ENCODE data around the gene CHCHD6. TPM values are rescaled to one million over a fixed set of nuclear protein-coding genes. Genes with fewer than 3 reads are reported as not detected.

CHCHD6 gene, protein sequence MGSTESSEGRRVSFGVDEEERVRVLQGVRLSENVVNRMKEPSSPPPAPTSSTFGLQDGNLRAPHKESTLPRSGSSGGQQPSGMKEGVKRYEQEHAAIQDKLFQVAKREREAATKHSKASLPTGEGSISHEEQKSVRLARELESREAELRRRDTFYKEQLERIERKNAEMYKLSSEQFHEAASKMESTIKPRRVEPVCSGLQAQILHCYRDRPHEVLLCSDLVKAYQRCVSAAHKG
- total RNA-seq (2022; extraction: Qiagen RNA extraction) = 17.4 to 20.6 TPM (median 20.3 TPM) in 5 replicates

DNA sequence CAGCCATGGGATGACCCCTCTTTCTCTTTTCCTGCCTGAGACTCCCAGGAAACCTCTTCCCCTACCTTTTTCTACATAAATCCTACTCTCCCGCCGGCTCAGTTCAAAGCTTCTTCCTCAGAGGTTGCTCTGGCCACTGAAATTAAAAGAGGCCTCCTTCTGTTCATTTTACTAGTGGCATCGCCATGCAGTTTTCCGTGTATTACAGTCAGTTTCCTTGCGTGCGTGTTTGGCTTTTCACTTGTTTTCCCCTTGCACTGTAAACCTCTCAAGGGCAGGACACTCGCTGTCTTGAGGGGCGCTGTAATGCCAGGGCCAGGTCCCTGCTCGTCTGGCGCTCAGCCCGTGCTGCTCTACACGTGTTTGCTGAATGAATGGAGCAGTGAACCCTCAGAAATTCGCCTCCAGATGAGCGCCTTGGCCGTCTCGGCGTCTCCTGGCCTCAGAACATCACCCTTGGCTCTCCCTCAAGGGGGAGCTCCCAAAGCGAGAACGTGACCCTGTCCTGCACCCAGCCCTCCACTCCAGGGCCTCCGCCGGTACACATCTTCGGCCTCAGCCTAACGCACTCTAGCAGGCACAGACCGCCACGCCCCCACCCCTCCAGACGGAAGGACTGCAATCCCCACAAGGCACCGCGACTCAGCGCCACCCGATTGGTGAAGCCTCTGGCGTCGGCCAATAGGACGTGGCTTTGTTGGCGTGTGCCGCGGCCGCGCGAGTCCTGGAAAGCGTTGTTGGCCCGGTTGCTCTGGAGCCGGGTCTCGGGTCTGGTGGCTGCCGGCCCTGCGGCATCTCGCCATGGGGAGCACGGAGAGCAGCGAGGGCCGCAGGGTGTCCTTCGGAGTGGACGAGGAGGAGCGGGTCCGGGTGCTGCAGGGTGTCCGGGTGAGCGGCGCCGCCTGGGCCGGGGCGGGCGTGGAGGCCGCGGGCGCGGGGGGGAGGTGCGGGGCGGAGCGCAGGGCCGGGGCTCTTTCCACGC is at the start of gene CHCHD6:
TSS of gene CHCHD6 (plus strand) at position 729 of the 982 bp plus-strand sequence. CDS start at position 802, 73 bp downstream.

DNA sequence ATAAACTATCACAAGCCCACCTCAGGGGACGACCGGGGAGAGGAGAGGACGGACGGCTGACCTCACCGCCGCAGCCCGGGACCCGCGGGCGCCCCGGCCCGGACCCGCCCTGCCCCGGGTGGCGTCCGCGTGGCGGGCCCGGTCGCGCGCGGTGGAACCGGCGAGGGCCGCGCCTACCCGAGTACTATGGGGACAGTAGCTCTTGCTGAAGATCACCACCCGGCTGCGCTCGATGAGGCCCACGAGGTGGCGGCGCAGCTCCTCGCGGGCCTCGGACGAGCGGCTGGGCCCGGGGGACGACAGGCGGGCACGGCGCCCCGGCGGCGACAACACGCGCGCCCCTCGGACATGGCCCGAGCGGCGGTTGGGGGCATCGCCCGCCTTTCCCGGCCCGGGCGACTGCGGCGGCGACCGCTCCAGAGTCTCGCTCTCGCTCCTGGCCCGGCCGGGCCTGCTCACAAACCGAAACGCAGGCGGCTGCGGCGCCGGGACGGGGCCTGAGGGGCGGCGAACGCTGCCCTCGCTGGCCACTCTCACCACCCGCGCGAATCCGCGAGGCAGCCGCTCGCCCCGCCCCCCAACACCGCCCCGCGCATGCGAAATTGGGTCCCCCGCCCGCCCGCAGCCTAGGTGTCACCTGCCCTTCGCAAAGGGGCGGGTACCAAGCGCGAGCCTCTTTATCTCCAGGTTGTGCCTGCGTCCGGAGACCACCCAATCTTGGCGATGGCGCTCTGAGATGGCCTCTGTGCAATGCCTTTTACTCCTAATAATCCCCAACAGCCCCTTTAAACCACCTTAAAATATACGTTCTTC is 49.3 kb upstream of the CHCHD6 start, which contains the start of gene TXNRD3:
TSS of gene TXNRD3 (minus strand) at position 554 of the 813 bp plus-strand sequence.

DNA sequence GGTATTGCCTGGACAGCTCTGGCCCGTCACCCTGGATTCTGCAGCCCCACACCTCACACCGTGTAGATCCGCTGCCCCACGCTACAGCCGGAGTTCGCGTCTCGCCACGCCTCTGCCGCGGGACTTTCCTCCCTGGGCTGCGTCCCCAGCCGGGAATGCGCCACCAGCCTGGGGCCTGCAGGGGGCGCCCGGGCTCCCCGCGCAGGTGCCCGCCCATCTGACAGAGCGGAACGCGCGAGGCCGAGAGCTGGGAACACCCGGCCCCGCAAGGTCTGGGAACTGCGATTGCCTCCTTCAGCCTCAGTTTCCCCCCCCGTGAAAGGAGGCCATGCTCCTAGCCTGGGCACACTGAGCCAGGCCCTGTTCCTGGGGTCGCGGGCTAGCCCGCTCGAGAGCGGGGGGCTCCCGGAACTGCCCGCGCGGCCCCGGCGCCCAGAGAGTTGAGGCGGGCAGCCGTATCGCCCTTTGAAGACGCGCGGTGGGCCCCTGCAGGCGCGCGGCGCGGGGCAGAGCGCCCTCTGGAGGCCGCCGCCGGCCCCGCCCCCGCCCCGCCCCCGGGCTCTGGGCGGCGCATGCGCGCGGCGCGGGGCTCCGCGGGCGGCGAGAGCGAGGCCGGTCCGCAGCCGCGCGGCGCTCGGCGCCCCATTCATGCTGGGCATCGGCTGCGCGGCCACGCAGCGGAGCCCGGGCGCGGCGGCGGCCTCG is 278.6 kb downstream of the CHCHD6 start, which contains the start of gene PLXNA1:
TSS of gene PLXNA1 (plus strand) at position 645 of the 705 bp plus-strand sequence. CDS start 5,479 bp downstream, outside the sequence.

Other genes starting within 250 kb of the CHCHD6 start
- gene ZXDC, start 228.3 kb upstream of the CHCHD6 start, total RNA-seq (2022; extraction: Qiagen RNA extraction) = 6.5 to 8.8 TPM (median 8.3 TPM) in 5 replicates
- not detected in 5 replicates for gene UROC1, start 186.5 kb upstream of the CHCHD6 start, total RNA-seq (2022; extraction: Qiagen RNA extraction)
- 0.50 to 1.4 TPM (median 1.1 TPM) in 5 replicates for gene CHST13, start 180.1 kb upstream of the CHCHD6 start, total RNA-seq (2022; extraction: Qiagen RNA extraction)
- gene C3orf22, start 145.3 kb upstream of the CHCHD6 start, total RNA-seq (2022; extraction: Qiagen RNA extraction) = not detected in 5 replicates
- 5.9 to 6.9 TPM (median 6.5 TPM) in 5 replicates for gene TXNRD3, start 49.1 kb upstream of the CHCHD6 start, total RNA-seq (2022; extraction: Qiagen RNA extraction)

Data from A549 treated with CORT108297 at 1 μM for 4 hours (cell line).